Mucosa of stomach (tissue), 1 donor: Measurements from ENCODE around the gene CDH4.

Experiments used
- H3K27me3 ChIP-seq: one replicate; pipeline ENCODE4 v1.7.0; 2013; ENCODE audit warnings: mild to moderate bottlenecking, low read length; ENCODE audit not compliant: control insufficient read depth, insufficient read depth
- H3K36me3 ChIP-seq: one replicate; pipeline ENCODE4 v1.7.0; 2013; ENCODE audit warnings: low read length; ENCODE audit not compliant: control insufficient read depth, insufficient read depth
- H3K4me1 ChIP-seq: one replicate; pipeline ENCODE4 v1.7.0; 2013; ENCODE audit warnings: mild to moderate bottlenecking, low read length; ENCODE audit not compliant: control insufficient read depth, insufficient read depth
- H3K4me3 ChIP-seq: one replicate; pipeline ENCODE4 v1.7.0; 2013; ENCODE audit warnings: low read length
- H3K9ac ChIP-seq: one replicate; pipeline ENCODE4 v1.7.0; 2013; ENCODE audit warnings: mild to moderate bottlenecking, low read length, moderate library complexity
- H3K9me3 ChIP-seq: one replicate; pipeline ENCODE4 v1.7.0; 2013; ENCODE audit warnings: mild to moderate bottlenecking, low read length, moderate library complexity; ENCODE audit not compliant: control insufficient read depth
- donor health status: Pancreatic carcinoma.

The CDH4 gene

GRCh38 chr20:61598586-61598985 lies 346.5 kb downstream of the CDH4 start:
- no peak overlapping the region for H3K4me3 ChIP-seq
- H3K4me1 ChIP-seq, result no peaks in the 10 kb centered on the region
- no peaks in the 10 kb centered on the region for H3K36me3 ChIP-seq
- no peaks in the 10 kb centered on the region for H3K9me3 ChIP-seq
- H3K27me3 ChIP-seq, result no peaks in the 10 kb centered on the region
- no peak overlapping the region for H3K9ac ChIP-seq

- Histone ChIP-seq H3K4me3 (no peak overlapping the region), H3K4me1 (no peaks in the 10 kb centered on the region), H3K27me3 (no peaks in the 10 kb centered on the region), H3K9ac (no peak overlapping the region), H3K36me3 (no peaks in the 10 kb centered on the region), H3K9me3 (no peaks in the 10 kb centered on the region)
Observed at GRCh38 chr20:61599061-61599531, 347.0 kb downstream of the CDH4 start.

DNA sequence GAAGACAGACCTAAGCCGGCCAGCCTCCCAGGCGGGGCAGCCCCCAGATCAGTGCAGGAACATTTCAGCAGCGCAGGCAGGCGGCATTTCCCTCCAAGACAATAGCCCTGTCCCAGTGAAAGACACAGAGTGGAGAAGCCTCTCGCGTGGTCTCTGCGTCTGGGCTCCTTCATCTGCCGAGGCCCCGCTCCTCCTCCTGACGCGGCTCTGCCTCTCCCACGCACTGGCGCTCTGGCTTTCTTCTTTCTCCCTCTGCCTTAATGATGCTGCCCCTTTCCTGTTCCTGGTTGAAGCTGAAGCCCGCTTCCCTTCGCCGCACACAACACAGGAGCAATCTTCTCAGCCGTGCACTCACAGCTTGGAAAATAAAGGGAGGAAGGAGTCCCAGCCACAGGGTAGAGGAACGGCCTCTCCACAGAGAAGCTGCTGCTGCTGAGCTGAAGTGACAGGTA lies 347.5 kb downstream of the CDH4 start:
- Histone ChIP-seq H3K36me3 (no peaks in the 10 kb centered on the region), H3K9ac (no peak overlapping the region), H3K27me3 (no peaks in the 10 kb centered on the region), H3K4me1 (no peaks in the 10 kb centered on the region), H3K9me3 (no peaks in the 10 kb centered on the region), H3K4me3 (no peak overlapping the region)

- no peaks in the 10 kb centered on the region for H3K27me3 ChIP-seq
- no peaks in the 10 kb centered on the region for H3K36me3 ChIP-seq
- no peak overlapping the region for H3K4me3 ChIP-seq
- no peaks in the 10 kb centered on the region for H3K9me3 ChIP-seq
- no peaks in the 10 kb centered on the region for H3K4me1 ChIP-seq
- no peak overlapping the region for H3K9ac ChIP-seq
Observed at GRCh38 chr20:61600016-61600415, 348.0 kb downstream of the CDH4 start.

DNA sequence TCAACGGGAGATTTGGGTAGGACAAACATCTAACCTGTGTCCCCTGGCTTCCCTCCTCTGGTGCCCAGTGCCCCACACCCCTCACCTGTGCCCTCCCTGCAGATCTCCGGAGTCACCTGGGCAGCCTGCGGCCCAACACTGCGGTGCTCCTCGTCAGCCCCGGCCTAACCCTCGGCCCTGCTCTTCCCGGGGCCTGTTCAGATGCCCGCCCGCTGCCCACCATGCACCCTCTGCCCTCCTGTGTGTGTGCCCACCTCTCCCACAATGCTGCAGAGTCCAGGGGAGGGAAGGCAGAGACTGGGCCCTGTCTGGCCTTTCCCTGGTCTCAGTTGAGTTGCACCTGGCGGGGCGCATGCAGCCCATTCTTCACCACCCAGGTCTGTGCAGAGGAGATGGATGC lies 349.3 kb downstream of the CDH4 start:
- H3K27me3 ChIP-seq, result no peaks in the 10 kb centered on the region
- no peak overlapping the region for H3K9ac ChIP-seq
- no peaks in the 10 kb centered on the region for H3K36me3 ChIP-seq
- H3K9me3 ChIP-seq, result no peaks in the 10 kb centered on the region
- H3K4me1 ChIP-seq, result no peaks in the 10 kb centered on the region
- no peak overlapping the region for H3K4me3 ChIP-seq

GRCh38 chr20:61601853-61602252 lies 349.8 kb downstream of the CDH4 start:
- no peak overlapping the region for H3K4me3 ChIP-seq
- H3K4me1 ChIP-seq, result no peaks in the 10 kb centered on the region
- H3K9ac ChIP-seq, result no peak overlapping the region
- H3K9me3 ChIP-seq, result no peaks in the 10 kb centered on the region
- no peaks in the 10 kb centered on the region for H3K27me3 ChIP-seq
- H3K36me3 ChIP-seq, result no peaks in the 10 kb centered on the region

DNA sequence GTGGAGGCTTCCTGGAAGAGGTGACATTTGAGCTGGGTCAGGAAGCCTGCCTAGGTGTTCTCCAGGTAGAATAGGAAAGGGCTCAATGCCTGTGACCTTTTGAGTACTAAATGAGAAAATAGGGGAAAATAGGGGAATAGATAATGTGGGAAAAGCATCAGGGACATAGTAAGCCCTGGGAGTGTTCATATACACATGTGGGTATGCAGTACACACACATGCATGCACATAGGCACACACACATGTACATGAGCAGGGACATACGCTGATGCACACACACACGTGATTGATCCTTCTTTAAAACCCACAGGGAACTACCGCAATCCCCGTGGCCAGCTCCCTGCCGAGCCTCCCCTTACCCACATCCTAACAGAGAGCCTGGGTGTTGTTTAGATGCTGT lies 351.7 kb downstream of the CDH4 start:
- H3K4me3 ChIP-seq, result no peak overlapping the region
- H3K9me3 ChIP-seq, result no peaks in the 10 kb centered on the region
- H3K4me1 ChIP-seq, result no peaks in the 10 kb centered on the region
- H3K9ac ChIP-seq, result no peak overlapping the region
- H3K36me3 ChIP-seq, result no peaks in the 10 kb centered on the region
- no peaks in the 10 kb centered on the region for H3K27me3 ChIP-seq

DNA sequence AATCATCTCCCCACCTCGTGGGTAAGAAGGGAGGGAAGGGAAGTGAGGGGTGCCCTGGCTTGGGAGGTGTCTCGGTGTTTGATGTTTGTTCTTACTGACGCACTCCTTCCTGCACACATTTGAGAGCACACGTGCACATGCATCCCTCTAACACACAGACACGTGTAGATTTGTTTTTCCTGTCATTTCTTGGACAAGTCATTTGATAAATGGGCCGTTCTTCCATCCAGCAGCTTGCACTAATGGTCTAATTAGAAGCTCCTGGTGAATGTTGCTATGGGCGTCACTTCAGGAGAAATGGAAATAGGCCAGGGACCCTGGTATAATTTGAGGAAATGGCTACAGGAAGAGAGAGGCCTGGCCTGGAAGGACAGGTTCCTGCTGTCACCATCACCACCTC lies 352.5 kb downstream of the CDH4 start:
- Histone ChIP-seq H3K4me3 (no peak overlapping the region), H3K9me3 (no peaks in the 10 kb centered on the region), H3K36me3 (no peaks in the 10 kb centered on the region), H3K9ac (no peak overlapping the region), H3K27me3 (no peaks in the 10 kb centered on the region), H3K4me1 (no peaks in the 10 kb centered on the region)

- H3K36me3 ChIP-seq, result no peaks in the 10 kb centered on the region
- no peaks in the 10 kb centered on the region for H3K27me3 ChIP-seq
- H3K9ac ChIP-seq, result no peak overlapping the region
- H3K4me1 ChIP-seq, result no peaks in the 10 kb centered on the region
- H3K4me3 ChIP-seq, result no peak overlapping the region
- H3K9me3 ChIP-seq, result no peaks in the 10 kb centered on the region
Observed at GRCh38 chr20:61605283-61605682, 353.2 kb downstream of the CDH4 start.

GRCh38 chr20:61605862-61606557 lies 353.9 kb downstream of the CDH4 start:
- Histone ChIP-seq H3K27me3 (no peaks in the 10 kb centered on the region), H3K9ac (no peak overlapping the region), H3K4me3 (no peak overlapping the region), H3K36me3 (no peaks in the 10 kb centered on the region), H3K4me1 (no peaks in the 10 kb centered on the region), H3K9me3 (peaks cover 3% of the 10 kb centered on the region)

- no peaks in the 10 kb centered on the region for H3K27me3 ChIP-seq
- no peak overlapping the region for H3K9ac ChIP-seq
- no peak overlapping the region for H3K4me3 ChIP-seq
- peaks cover 3% of the 10 kb centered on the region for H3K9me3 ChIP-seq
- no peaks in the 10 kb centered on the region for H3K36me3 ChIP-seq
- H3K4me1 ChIP-seq, result no peaks in the 10 kb centered on the region
Observed at GRCh38 chr20:61608275-61609085, 356.4 kb downstream of the CDH4 start.

- Histone ChIP-seq H3K4me1 (no peaks in the 10 kb centered on the region), H3K27me3 (no peaks in the 10 kb centered on the region), H3K36me3 (no peaks in the 10 kb centered on the region), H3K4me3 (no peak overlapping the region), H3K9ac (no peak overlapping the region), H3K9me3 (peaks cover 3% of the 10 kb centered on the region)
Observed at GRCh38 chr20:61609461-61609860, 357.4 kb downstream of the CDH4 start.
